SK-N-SH treated with all-trans-retinoic acid at 6 μM for 48 hours (cell line): Measurements from ENCODE around the gene EPHA1.
"Not testable (repeated sequence)": the region's sequence is repeated elsewhere in the genome, so short reads cannot be mapped to it uniquely, and the experiment has no call there.

Experiments used
- ATAC-seq: fragments of 200-7000 bp; cut with Tn5 transposase; 3 replicates; pipeline ENCODE4 v1.9.1; 2020; ENCODE audit warnings: mild to moderate bottlenecking, moderate library complexity
- BACH2 ChIP-seq: fragments of 250-450 bp; sonication (Bioruptor Pico); IDR thresholded peaks from 2 replicates; pipeline ENCODE4 v1.9.0; 2021; ENCODE audit warnings: mild to moderate bottlenecking, borderline replicate concordance
- CSDC2 ChIP-seq: fragments of 250-450 bp; sonication (Bioruptor Pico); IDR thresholded peaks from 2 replicates; pipeline ENCODE4 v1.5.0; 2020; ENCODE audit warnings: mild to moderate bottlenecking, moderate library complexity
- ISL1 ChIP-seq: fragments of 250-450 bp; sonication (Bioruptor Pico); IDR thresholded peaks from 2 replicates; pipeline ENCODE4 v2.1.2; 2022; ENCODE audit warnings: mild to moderate bottlenecking, moderate library complexity
- OSR1 ChIP-seq: fragments of 250-450 bp; sonication (Bioruptor Pico); IDR thresholded peaks from 2 replicates; pipeline ENCODE4 v1.8.0; 2022; ENCODE audit warnings: moderate library complexity, mild to moderate bottlenecking, inconsistent platforms
- RARB ChIP-seq: fragments of 250-450 bp; sonication (Bioruptor Pico); IDR thresholded peaks from 2 replicates; pipeline ENCODE4 v1.8.0; 2021; ENCODE audit warnings: mild to moderate bottlenecking, moderate library complexity
- SNAI2 ChIP-seq: fragments of 250-450 bp; sonication (Bioruptor Pico); IDR thresholded peaks from 2 replicates; pipeline ENCODE4 v1.5.0; 2020; ENCODE audit warnings: mild to moderate bottlenecking, moderate library complexity
- TCF4 ChIP-seq: fragments of 250-450 bp; sonication (Bioruptor Pico); IDR thresholded peaks from 2 replicates; pipeline ENCODE4 v1.8.0; 2021; ENCODE audit warnings: mild to moderate bottlenecking, moderate library complexity, borderline replicate concordance
- TOX ChIP-seq: fragments of 250-450 bp; sonication (Bioruptor Pico); IDR thresholded peaks from 2 replicates; pipeline ENCODE4 v1.8.0; 2021; ENCODE audit warnings: mild to moderate bottlenecking, moderate library complexity, borderline replicate concordance
- TSHZ2 ChIP-seq: fragments of 250-450 bp; sonication (Bioruptor Pico); IDR thresholded peaks from 2 replicates; pipeline ENCODE4 v1.5.0; 2020; ENCODE audit warnings: mild to moderate bottlenecking, moderate library complexity
- ZC3H10 ChIP-seq: fragments of 250-450 bp; sonication (Bioruptor Pico); IDR thresholded peaks from 2 replicates; pipeline ENCODE4 v1.5.1; 2021; ENCODE audit warnings: mild to moderate bottlenecking, moderate library complexity
- ZFP3 ChIP-seq: fragments of 250-450 bp; sonication (Bioruptor Pico); IDR thresholded peaks from 2 replicates; pipeline ENCODE4 v1.5.0; 2020; ENCODE audit warnings: mild to moderate bottlenecking, moderate library complexity
- ZNF565 ChIP-seq: fragments of 450-650 bp; formaldehyde crosslinking; conservative IDR thresholded peaks from 2 replicates; pipeline ENCODE4 v1.5.0; 2020; ENCODE audit warnings: low read depth, mild to moderate bottlenecking, moderate library complexity
- TF ChIP-seq, protein P1 (sequence below): fragments of 250-450 bp; sonication (Bioruptor Pico); IDR thresholded peaks from 2 replicates; pipeline ENCODE4 v1.8.0; 2020; ENCODE audit warnings: mild to moderate bottlenecking, moderate library complexity, borderline replicate concordance
- TF ChIP-seq, protein P2 (sequence below): fragments of 250-450 bp; sonication (Bioruptor Pico); IDR thresholded peaks from 2 replicates; pipeline ENCODE4 v1.5.1; 2021; ENCODE audit warnings: mild to moderate bottlenecking, moderate library complexity

Gene EPHA1

GRCh38 chr7:143392427-143392826 is 16.2 kb downstream of the EPHA1 start:
- peak; percentile 92 for TF ChIP-seq ZC3H10 (CRISPR knock-in tag)
- peak; percentile 69; the same call in 1 of the 2 replicates for TF ChIP-seq RARB
- peak; percentile 51 for TF ChIP-seq TOX
- TF ChIP-seq, all 23 proteins: peak for 3; not testable (repeated sequence) for 20
- not testable (repeated sequence) for ATAC-seq

DNA sequence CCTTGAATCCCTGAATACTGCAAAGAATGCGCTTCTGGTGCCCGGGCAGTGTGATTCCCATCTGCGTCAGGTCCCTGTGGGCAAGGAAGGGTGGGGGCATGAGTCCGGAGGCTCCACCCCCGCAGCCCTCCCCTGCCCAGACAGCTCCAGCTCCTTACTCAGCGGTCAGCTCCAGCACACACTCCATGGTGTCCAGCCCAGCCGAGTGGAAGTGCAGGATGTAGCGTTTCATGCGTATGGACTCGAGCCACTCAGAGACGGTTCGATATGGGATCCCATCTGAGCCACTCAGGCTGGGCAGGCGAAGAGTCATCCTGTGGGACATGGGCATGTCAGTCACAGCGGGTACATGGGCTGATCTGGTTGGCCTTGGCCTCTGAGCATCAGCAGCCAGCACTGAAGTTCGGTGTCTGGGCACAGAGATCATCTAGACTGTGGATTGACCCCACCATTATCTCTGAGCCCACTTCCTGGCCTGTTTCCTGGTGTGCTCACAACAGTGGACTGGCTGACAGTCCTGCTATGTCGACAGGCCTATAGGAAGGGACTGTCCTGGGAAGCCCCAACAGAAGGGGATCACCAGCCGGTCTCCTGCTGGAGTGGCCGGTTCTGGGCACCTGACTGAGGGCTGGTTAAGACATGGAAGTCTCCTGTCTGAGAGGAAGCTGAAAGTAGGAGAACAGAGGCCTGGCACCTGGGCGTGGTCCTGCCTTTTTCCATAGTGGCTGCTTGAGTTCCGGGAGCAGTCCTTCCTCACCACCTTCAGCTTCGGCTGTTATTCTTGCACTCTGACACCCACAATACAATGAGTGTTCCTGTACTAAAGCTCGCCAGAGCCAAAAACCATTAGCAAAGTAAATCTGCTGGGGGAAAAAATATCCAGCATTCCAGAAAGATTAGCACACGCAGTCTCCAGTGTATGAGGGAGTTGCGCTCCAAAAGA is 16.9 kb downstream of the EPHA1 start:
- ATAC-seq: no peak
- TF ChIP-seq SNAI2 (0 out of 2 replicates have a peak, but pooled peaks have one; percentile 30), ZNF565 (CRISPR knock-in tag) (no peak), ZFP3 (CRISPR knock-in tag) (no peak), ISL1 (CRISPR knock-in tag) (peak; percentile 70), ZC3H10 (CRISPR knock-in tag) (peak; percentile 47; the same call in 1 of the 2 replicates)
- TF ChIP-seq, protein P1, sequence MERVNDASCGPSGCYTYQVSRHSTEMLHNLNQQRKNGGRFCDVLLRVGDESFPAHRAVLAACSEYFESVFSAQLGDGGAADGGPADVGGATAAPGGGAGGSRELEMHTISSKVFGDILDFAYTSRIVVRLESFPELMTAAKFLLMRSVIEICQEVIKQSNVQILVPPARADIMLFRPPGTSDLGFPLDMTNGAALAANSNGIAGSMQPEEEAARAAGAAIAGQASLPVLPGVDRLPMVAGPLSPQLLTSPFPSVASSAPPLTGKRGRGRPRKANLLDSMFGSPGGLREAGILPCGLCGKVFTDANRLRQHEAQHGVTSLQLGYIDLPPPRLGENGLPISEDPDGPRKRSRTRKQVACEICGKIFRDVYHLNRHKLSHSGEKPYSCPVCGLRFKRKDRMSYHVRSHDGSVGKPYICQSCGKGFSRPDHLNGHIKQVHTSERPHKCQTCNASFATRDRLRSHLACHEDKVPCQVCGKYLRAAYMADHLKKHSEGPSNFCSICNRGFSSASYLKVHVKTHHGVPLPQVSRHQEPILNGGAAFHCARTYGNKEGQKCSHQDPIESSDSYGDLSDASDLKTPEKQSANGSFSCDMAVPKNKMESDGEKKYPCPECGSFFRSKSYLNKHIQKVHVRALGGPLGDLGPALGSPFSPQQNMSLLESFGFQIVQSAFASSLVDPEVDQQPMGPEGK (CRISPR knock-in tag): 0 out of 2 replicates have a peak, but pooled peaks have one; percentile 55

DNA sequence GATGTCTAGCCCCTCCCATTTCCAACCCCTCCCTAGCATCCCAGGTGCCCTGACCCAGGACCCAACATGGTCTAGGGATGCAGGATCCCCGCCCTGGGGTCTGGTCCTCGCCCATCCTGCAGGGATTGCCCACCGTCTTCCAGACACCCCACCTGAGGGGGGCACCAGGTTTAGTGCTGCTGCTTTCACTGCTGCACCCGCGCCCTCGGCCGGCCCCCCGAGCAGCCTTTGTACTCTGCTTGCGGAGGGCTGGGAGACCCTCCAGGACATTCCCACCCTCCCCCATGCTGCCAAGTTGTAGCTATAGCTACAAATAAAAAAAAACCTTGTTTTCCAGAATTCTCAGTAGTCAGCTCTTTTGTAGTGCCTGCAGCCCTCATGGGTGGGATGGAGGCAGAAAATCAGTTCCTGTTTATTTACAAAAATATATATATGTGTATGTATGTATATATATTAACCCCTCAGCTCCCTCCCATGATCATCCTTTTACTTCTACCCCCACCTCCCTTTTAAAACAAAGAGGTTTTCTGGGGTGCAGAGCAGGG is 17.8 kb downstream of the EPHA1 start:
- no peak for ATAC-seq

More for the DNA sequence above, 17.8 kb downstream of the EPHA1 start:
- TF ChIP-seq ZNF565 (CRISPR knock-in tag) (no peak), TCF4 (CRISPR knock-in tag) (no peak), TOX (no peak), ZFP3 (CRISPR knock-in tag) (no peak), CSDC2 (CRISPR knock-in tag) (no peak), BACH2 (CRISPR knock-in tag) (no peak), OSR1 (CRISPR knock-in tag) (no peak), TSHZ2 (CRISPR knock-in tag) (no peak)
- TF ChIP-seq, protein P2, sequence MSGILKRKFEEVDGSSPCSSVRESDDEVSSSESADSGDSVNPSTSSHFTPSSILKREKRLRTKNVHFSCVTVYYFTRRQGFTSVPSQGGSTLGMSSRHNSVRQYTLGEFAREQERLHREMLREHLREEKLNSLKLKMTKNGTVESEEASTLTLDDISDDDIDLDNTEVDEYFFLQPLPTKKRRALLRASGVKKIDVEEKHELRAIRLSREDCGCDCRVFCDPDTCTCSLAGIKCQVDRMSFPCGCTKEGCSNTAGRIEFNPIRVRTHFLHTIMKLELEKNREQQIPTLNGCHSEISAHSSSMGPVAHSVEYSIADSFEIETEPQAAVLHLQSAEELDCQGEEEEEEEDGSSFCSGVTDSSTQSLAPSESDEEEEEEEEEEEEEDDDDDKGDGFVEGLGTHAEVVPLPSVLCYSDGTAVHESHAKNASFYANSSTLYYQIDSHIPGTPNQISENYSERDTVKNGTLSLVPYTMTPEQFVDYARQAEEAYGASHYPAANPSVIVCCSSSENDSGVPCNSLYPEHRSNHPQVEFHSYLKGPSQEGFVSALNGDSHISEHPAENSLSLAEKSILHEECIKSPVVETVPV (CRISPR knock-in tag): no peak
- TF ChIP-seq, protein P1 (CRISPR knock-in tag): no peak
